Bronchial epithelial cell (primary cell): ENCODE results near the gene NELL1. TPM values are rescaled to one million over a fixed set of nuclear protein-coding genes. Genes with fewer than 3 reads are reported as not detected.

Source experiments
- DNase-seq: peaks from one replicate; pipeline ENCODE4 v3.0.0-alpha.2; 2010; ENCODE audit warnings: low read depth
- FAIRE-seq: peaks from 2 replicates; lab custom pipeline; 2011; peaks lifted over from hg19 to GRCh38; lab: Jason Lieb, UNC
- H3K27me3 ChIP-seq: 2 replicates; pipeline ENCODE4 v1.5.1; 2011; ENCODE audit warnings: low read length; ENCODE audit not compliant: control insufficient read depth, insufficient read depth
- H3K36me3 ChIP-seq: 2 replicates; pipeline ENCODE4 v1.5.1; 2011; ENCODE audit warnings: low read length; ENCODE audit not compliant: control insufficient read depth, insufficient read depth
- H3K4me3 ChIP-seq: 2 replicates; pipeline ENCODE4 v1.5.1; 2011; ENCODE audit warnings: mild to moderate bottlenecking, low read depth, low read length, control low read depth
- total RNA-seq: library from RNA; depleted of rRNA; stranded (reverse); fragments of >200 nt; gene quantifications from 2 replicates; pipeline ENCODE4 v1.2.1, GENCODE V29; 2014
- TF ChIP-seq, protein P1 (sequence below): IDR thresholded peaks from 2 replicates; pipeline ENCODE4 v1.5.1; 2011; ENCODE audit warnings: mild to moderate bottlenecking, moderate library complexity, low read length, control low read depth, inconsistent platforms; ENCODE audit not compliant: insufficient read depth, severe bottlenecking

NELL1 gene
- total RNA-seq, 1 donor from 2014 or later: not detected

DNA sequence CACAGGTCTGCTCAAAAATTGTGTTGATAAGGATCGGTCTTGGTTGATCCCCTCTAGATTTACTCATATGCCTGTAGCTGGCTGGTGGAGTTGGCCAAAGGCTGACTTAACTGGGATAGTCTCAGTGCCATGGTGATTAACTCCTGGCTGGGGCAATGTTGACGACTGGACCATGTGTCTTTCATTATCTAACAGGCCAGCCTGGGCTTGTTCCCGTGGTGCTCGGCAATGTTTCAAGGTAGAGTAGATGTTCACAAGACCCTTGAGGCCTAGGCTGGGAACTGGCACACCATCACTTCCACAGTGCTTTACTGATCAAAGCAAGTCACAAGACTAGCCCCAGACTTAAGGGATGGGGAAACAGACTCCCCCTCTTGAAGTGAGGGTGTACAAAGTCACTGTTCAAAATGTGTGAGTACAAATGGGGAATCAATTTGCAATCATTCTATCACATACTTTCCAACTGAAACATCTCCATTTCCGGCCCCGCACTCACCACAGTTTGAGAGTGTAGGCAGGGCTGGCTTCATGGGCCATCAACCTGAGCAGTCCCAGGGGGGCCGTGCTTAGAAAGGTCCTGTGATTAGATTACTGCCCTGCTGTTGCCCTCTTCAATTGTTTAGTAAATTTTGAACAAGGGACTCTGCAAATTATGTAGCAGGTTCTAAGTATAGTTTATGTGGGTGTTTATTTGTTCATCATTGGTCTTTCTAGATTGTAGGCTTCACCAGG lies 240.8 kb downstream of the NELL1 start:
- Histone ChIP-seq H3K4me3 (no peak overlapping the region), H3K36me3 (no peaks in the 10 kb centered on the region), H3K27me3 (no peaks in the 10 kb centered on the region)
- DNase-seq (no peak), FAIRE-seq (no peak)
- TF ChIP-seq, protein P1, sequence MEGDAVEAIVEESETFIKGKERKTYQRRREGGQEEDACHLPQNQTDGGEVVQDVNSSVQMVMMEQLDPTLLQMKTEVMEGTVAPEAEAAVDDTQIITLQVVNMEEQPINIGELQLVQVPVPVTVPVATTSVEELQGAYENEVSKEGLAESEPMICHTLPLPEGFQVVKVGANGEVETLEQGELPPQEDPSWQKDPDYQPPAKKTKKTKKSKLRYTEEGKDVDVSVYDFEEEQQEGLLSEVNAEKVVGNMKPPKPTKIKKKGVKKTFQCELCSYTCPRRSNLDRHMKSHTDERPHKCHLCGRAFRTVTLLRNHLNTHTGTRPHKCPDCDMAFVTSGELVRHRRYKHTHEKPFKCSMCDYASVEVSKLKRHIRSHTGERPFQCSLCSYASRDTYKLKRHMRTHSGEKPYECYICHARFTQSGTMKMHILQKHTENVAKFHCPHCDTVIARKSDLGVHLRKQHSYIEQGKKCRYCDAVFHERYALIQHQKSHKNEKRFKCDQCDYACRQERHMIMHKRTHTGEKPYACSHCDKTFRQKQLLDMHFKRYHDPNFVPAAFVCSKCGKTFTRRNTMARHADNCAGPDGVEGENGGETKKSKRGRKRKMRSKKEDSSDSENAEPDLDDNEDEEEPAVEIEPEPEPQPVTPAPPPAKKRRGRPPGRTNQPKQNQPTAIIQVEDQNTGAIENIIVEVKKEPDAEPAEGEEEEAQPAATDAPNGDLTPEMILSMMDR: no peak

DNA sequence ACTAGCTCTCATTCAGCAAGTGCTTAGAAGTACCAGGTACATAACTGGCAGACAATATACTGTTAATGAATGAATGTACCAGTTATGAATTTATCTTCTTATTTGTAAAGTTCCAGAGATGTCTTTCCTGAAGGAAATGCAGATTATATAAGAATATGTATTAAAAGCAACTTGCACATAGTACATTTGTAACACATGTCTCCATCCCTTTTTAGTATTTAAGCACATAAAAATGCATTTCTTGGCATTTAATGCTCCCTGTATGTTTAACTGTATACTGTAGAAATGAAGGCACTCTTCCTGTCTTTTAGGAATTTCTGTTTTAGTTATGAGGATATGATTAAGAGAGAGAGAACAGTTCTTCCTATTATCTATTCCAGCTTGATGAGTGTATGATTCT lies 241.3 kb downstream of the NELL1 start:
- DNase-seq (no peak), FAIRE-seq (no peak)
- Histone ChIP-seq H3K27me3 (no peaks in the 10 kb centered on the region), H3K4me3 (no peak overlapping the region), H3K36me3 (no peaks in the 10 kb centered on the region)
- TF ChIP-seq, protein P1: no peak

DNA sequence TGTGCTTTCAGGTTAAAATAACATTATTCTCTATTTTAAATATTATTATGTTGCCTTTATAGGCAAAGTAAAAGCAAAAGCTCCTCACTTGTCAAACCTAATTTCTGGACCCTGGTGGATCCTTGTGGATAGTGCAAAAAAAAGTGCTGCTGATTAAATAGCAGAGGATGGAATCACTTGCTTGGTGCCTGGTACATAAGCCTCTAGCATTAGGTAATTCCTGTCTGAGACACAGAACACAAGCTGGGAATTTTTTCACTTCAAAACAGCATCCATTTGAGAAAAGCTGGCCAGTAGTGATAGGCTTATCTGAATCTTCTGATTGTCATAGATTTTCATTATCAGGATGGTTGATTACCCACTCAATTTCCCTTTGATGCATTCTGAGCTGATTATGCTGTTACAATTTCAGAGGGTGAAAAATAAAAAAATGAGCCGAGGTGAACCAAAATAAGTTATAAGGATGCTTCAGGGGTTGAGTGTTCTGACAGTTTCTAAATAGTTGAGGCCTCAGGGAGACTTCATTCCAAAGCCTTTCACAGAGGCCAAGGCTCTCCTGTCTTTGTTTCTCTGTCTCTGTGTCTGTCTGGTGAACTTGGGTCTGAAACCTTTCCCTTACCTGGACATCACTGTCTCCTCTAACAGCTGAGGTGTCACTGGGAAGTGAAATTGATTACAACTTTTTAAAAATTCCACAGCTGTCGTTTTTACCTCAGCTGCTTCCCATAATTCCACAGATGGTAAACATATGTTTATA lies 242.9 kb downstream of the NELL1 start:
- TF ChIP-seq, protein P1: no peak
- no peaks in the 10 kb centered on the region for H3K36me3 ChIP-seq
- no peak overlapping the region for H3K4me3 ChIP-seq
- no peaks in the 10 kb centered on the region for H3K27me3 ChIP-seq
- DNase-seq: no peak
- FAIRE-seq: no peak

DNA sequence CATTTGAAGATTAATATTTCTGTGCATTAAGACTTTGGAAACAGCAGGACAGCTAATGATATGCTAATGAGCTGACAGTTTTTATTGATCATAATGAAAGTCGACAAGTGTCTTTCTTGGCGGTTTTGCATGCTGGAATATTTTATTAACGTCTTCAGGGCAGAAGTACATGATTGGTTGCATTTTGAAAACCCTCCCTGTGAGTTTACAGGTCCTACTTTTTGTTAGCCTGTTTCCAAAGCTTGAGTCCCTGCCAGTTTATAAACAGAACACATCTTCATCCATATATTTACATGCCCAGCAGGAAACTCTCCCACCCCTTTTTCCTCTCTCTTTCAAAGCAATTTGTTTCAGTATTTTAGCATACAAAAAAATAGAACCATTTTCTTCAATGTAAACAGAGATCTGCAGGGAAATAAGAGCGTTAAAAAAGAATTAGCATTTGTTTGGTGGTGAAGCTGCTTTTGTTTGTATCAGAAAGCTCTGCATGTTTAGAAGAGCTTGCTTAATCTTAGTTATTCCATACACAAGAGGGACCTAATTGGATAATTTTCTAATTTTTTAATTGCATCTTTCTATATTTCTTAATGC lies 243.6 kb downstream of the NELL1 start:
- Histone ChIP-seq H3K36me3 (no peaks in the 10 kb centered on the region), H3K4me3 (no peak overlapping the region), H3K27me3 (no peaks in the 10 kb centered on the region)
- no peak for FAIRE-seq
- TF ChIP-seq, protein P1: no peak
- no peak for DNase-seq

DNA sequence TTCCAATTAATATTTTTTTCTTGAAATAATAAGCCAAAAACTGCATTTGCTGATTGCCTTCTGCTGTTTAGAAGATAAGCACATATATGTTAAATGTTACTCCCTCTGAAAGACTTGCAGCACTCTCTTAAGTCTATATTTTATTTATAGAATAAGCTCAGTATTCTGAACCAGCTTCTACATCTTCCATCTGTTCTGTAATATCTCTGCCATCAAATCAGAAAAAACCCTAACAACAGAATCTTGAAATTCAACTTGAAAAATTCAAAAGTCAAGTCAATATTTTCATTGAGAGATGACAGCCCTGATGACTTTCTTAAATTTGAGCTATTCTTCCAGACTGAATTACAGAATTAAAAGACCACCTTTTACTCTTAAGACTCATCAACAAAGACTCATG lies 247.9 kb downstream of the NELL1 start:
- TF ChIP-seq, protein P1: no peak
- H3K36me3 ChIP-seq: no peaks in the 10 kb centered on the region
- DNase-seq (no peak), FAIRE-seq (no peak)
- H3K4me3 ChIP-seq: no peak overlapping the region
- no peaks in the 10 kb centered on the region for H3K27me3 ChIP-seq
